NCI-H446 (cell line): ENCODE measurements around the gene LINC00305.

Source experiments
- DNase-seq, 2 experiments: peaks; one replicate each; lab custom pipeline; 2025; lab: John Stamatoyannopoulos, UW

The LINC00305 gene

DNA sequence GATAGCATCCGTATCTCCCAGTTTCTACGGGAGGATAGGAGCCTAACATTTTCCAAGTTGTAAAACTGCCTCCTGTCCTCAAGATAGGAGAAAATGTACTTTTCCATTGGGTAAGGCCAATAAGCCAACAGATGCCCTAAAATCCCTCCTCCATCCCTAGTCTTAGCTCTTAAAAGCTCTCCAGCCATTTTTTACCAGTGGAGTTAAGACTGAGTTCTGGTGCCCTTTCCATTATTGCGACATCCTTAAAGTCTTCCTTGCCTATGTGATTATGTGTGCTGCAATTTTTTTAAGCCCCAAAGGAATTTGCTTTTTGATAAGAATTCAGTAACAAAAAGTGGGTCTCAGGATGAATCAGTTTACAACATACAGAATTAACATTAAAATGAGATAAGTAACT, 33.0 kb downstream of the LINC00305 start:
- no peak for DNase-seq

DNA sequence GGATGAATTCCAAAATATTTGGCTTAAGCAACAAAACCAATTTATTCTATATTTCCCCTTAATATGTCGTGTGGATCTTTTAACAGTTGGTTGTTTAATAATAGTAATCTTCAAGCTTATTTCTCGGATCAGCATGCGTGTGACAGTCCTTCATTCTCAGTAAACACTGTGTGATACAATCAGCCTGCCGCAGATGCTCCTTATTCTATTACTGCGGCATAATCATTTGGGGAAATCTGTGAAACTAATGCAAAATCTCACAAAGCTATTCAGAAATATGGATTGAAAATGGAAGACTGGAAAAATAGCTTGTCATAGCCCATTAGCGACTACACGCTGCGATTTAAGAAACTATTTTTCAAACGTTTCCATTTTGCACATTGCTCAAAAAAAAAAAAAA, 36.9 kb downstream of the LINC00305 start:
- no peak for DNase-seq

DNA sequence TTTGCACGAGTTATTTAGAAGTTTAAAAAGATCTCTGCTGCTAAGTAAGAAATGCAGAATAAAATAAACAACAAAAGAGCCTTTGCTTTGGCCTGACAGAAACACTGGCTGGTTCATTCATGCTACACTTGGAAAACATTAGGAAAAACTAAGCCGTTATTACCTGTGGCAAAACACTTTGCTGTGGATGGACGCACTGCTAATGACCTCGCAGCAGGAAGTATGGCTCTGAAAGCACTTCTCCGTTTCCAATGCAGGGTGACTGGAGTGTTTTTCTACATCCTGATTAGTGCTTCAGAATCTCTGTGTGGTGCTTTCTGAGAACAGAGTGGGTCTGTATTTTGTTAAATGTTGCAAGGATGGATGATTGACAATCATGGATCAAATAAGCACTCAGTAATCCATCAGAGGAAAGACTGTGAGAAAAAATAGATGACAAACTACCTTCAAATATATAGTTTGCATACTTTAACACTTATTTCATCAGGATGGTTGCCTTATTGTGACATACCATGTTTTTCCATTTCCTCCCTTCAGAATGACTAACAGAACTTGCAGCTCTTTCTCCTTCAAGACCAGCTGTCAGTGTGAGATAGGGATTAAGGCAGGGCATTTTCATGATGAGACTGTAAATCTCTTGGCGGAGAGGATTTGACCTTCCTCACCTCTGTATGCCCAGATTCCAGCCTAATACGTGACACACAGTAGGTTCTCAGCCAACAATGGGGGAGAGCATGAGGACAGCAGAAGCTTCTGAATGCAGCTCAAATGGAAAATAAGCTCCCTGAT, 38.0 kb downstream of the LINC00305 start:
- DNase-seq, result no peak

DNA sequence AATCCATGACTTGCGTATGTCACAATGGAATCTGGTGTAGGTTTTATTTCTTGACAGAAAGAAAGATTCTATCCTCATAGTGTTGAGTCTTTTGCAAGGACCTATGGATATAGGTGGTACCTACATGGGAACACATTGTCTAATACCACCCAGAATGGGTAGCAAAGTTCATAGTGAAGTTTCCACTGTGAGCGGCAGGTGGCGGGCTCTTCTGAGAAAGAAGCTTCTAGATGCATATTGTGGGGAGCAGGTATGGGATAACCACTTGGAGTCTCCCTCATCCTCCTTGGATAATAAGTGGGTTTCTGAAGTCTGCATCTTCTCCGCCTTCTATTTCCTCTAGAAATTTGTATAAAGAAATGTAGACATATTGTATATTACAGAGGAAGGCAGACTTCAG, 44.9 kb downstream of the LINC00305 start:
- DNase-seq, result no peak

- DNase-seq, result no peak
Observed at GRCh38 chr18:64100116-64100922, 48.6 kb downstream of the LINC00305 start.

- no peak for DNase-seq
Observed at GRCh38 chr18:64099244-64099643, 49.6 kb downstream of the LINC00305 start.

- peak in 1 of 2 experiments; percentile 25 for DNase-seq
Observed at GRCh38 chr18:64097497-64097896, 51.4 kb downstream of the LINC00305 start.

DNA sequence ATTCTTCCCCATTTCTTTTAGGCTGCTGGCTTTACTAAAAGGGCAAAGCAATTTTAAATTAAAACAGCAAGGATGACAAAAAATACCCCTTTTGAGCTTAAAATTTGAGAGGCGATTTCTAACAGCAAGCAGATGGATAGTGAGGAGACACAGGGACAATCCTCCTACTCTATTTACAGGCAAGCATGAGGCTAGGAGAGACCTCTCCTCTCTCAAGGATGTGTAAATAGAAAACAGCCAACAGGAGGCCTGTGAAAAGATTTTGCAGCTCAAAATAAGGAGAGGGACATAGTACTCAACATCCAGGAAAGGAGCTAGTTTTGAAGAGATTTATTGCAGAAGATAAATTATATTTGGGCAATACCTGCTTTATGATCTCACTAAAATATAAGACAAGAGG, 53.8 kb downstream of the LINC00305 start:
- no peak for DNase-seq

GRCh38 chr18:64094210-64094609, 54.7 kb downstream of the LINC00305 start:
- no peak for DNase-seq

DNA sequence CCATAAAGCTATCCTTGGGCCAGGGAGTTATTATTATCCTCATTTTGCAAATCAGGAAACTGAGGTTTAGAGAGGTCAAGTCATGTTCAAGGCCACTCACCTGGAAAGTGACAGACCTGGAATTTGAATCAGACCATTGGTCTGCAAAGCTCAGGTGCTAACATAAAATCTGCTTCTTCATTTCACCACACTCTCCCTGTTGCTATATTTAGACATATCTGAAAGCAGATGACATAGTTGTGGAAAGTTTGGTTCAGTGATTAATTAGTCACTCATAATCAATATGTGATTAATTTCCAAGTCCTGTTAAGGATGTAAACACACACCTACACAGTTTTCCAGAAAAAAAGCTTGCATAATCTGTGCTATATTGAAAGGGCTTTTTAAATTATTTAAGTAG, 57.4 kb downstream of the LINC00305 start:
- no peak for DNase-seq

- DNase-seq, result no peak
Observed at GRCh38 chr18:64090876-64091275, 58.0 kb downstream of the LINC00305 start.

- DNase-seq, result no peak
Observed at GRCh38 chr18:64083916-64084315, 65.0 kb downstream of the LINC00305 start.

DNA sequence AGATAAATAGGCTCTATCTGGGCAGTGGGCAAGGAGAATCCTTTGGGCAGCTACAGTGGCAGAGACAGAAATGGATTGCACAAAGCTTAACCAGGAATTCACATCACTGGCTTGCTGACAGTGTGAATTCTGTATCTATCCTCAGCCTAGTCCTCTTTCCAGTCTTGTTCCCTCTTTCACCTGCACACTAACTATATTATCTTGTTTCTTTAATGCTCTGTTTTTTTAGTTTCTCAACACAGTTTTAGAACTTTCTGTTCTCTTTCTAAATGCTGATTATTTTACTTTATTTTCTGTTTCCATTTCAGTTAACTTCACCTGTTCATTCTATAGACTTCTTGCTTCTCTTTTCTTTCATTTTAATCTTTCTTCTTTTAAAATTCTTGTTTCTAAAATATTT, 66.4 kb downstream of the LINC00305 start:
- DNase-seq, result no peak

GRCh38 chr18:64082054-64082453, 66.8 kb downstream of the LINC00305 start:
- no peak for DNase-seq

DNA sequence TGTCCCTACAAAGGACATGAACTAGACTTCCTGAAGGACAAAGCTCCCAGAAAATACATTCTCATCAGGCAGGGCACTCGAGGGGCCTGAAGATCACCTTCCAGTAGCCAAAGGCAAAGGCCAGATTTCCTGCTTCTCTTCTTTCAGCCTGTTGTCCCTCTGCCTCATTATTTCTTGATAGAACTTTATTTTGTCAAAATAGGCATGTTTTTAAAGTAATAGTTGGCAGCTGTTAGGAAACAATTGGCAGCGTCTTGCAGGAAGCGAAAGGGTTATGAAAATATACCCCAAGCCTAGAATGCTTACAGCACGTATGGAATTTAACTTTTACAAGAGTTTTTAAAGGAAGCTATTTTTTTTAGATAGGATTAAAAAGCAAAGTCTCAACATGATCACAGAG, 74.9 kb downstream of the LINC00305 start:
- DNase-seq, result no peak

DNA sequence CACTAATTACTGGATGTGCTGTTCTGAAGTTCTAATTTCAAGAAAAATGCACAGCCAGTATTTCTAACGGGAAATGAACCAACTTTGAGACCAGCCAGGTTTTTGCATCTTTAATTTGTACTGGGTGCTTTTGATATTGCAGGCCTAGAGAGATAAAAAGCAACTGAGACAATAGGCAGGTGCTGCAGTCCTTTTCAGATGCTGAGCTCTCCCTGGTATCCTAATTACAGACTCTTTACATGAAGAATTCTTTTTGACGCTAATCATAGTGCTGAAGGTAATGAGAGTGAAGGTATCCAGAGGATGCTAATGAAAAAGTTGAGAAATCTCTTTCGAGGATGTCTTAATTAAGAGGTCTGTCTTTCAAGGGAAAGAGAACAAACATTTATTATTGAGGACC, 93.9 kb downstream of the LINC00305 start:
- no peak for DNase-seq

- no peak for DNase-seq
Observed at GRCh38 chr18:64053246-64053645, 95.6 kb downstream of the LINC00305 start.

DNA sequence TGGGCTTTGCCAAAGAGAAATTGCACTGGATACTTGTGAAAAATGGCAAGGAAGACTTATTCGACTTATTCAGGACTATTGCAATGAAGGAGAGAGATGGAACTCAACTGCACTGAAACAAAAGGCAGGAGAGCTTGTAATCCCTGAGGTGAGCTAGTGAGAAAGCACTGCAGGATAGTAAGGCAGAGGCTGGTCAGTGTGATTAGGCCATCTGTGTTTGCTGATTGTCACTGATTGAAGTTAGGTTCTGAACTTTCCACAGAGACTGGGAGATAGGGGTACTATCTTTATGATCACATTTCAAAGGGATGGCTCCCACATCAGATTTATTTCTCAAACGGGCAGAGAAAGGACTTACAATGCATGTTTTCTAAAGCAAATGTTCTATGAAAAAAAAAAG, 96.1 kb downstream of the LINC00305 start:
- no peak for DNase-seq

DNA sequence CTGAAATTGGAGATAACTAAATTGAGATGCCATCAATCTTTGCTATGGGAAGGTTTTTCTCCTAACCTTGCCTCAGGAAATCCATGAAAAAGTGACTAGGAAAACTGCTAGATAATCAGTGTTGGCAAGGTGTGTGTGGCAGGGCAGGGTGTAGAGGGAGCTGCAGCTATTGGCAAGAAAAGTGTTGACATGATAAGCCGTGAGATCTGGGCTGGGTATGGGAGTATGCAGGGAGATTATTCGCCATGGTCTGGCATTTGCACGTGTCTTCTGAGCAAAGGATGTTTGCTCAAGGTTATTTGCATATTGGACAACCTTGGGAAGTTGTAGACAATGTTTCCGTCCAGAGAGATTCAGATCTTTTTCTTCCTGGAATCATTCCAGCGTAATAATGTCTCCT, 104.3 kb downstream of the LINC00305 start:
- DNase-seq, result no peak

- DNase-seq, result no peak
Observed at GRCh38 chr18:64042728-64043358, 106.0 kb downstream of the LINC00305 start.

GRCh38 chr18:64037812-64038414, 111.0 kb downstream of the LINC00305 start:
- peak in 1 of 2 experiments; percentile 63 for DNase-seq

- DNase-seq, result no peak
Observed at GRCh38 chr18:64032312-64032711, 116.6 kb downstream of the LINC00305 start.
